GM12878 (cell line): ENCODE measurements around the gene MAGI2. TPM values are rescaled to one million over a fixed set of nuclear protein-coding genes. Genes with fewer than 3 reads are reported as not detected.

ENCODE experiments used
- ATAC-seq: fragments of 200-7000 bp; cut with Tn5 transposase; 3 replicates; pipeline ENCODE4 v1.9.1; 2020; ENCODE audit warnings: mild to moderate bottlenecking, moderate library complexity
- BruUV-seq: library from RNA; stranded (reverse); fragments of 400-500 nt; replicated peaks from 2 replicates; lab custom pipeline; 2021; lab: Mats Ljungman, UMichigan
- CTCF ChIA-PET: fragments of 300-600 bp; sonication (Branson Sonifier 250); formaldehyde crosslinking; extraction: SDS; loops from one replicate; lab custom pipeline; 2021; ENCODE audit warnings: inconsistent platforms; lab: Yijun Ruan, JAX
- POLR2A ChIA-PET: fragments of 350-600 bp; formaldehyde crosslinking; extraction: SDS; loops from one replicate; lab custom pipeline; 2021; ENCODE audit warnings: inconsistent platforms; lab: Charles Lee
- RAD21 ChIA-PET: fragments of 300-600 bp; sonication (Branson Sonifier 250); formaldehyde crosslinking; loops from one replicate; lab custom pipeline; 2023; ENCODE audit warnings: antibody characterized with exemption; ENCODE audit not compliant: unreplicated experiment; lab: Charles Lee
- SMC1A ChIA-PET: fragments of 300-600 bp; sonication (Branson Sonifier 250); formaldehyde crosslinking; loops from one replicate; lab custom pipeline; 2023; ENCODE audit not compliant: unreplicated experiment, uncharacterized antibody; lab: Charles Lee
- DNase-seq: peaks from one replicate; pipeline ENCODE4 v3.0.0-alpha.2; 2011; ENCODE audit warnings: low read depth, low spot score
- FAIRE-seq: peaks from 3 replicates; lab custom pipeline; 2011; peaks lifted over from hg19 to GRCh38; lab: Jason Lieb, UNC
- H2AFZ ChIP-seq: 2 replicates; pipeline ENCODE4 v1.6.0; 2011; ENCODE audit warnings: low read depth, low read length, control low read depth; ENCODE audit not compliant: control insufficient read depth
- H3K27ac ChIP-seq: 2 replicates; pipeline ENCODE4 v1.5.1; 2011; ENCODE audit warnings: control low read depth; ENCODE audit not compliant: control insufficient read depth, insufficient read depth
- H3K27me3 ChIP-seq, 2 experiments: replicated peaks in 1 of 2; 2 replicates each; pipeline versions ENCODE4 v1.6.0 to v1.6.1; 2011; ENCODE audit warnings: low read length in 1 of 2; ENCODE audit not compliant: control insufficient read depth in 2 of 2, insufficient read depth in 2 of 2
- H3K36me3 ChIP-seq, 2 experiments: 2 replicates each; pipeline ENCODE4 v1.5.1; 2011; ENCODE audit warnings: low read length in 1 of 2; ENCODE audit not compliant: control insufficient read depth in 2 of 2, insufficient read depth in 2 of 2
- H3K4me1 ChIP-seq: 2 replicates; pipeline ENCODE4 v1.6.1; 2011; ENCODE audit warnings: mild to moderate bottlenecking, low read length, moderate library complexity, mixed read lengths; ENCODE audit not compliant: control insufficient read depth, insufficient read depth
- H3K4me2 ChIP-seq: 2 replicates; pipeline ENCODE4 v1.6.0; 2011; ENCODE audit warnings: control low read depth; ENCODE audit not compliant: control insufficient read depth, insufficient read depth
- H3K4me3 ChIP-seq: fragments of 200-600 bp; sonication (generic); 2 replicates; pipeline ENCODE4 v1.5.1; 2016
- H3K79me2 ChIP-seq: 2 replicates; pipeline ENCODE4 v1.6.0; 2011; ENCODE audit warnings: low read length; ENCODE audit not compliant: control insufficient read depth, insufficient read depth
- H3K9ac ChIP-seq: 2 replicates; pipeline ENCODE4 v1.8.0; 2011; ENCODE audit warnings: low read length, control low read depth, mixed read lengths; ENCODE audit not compliant: control insufficient read depth, insufficient read depth
- H3K9me3 ChIP-seq: replicated peaks from 3 replicates; pipeline ENCODE4 v1.5.1; 2011; ENCODE audit warnings: mild to moderate bottlenecking, low read length; ENCODE audit not compliant: control insufficient read depth, insufficient read depth
- H4K20me1 ChIP-seq: 2 replicates; pipeline ENCODE4 v1.6.0; 2011; ENCODE audit not compliant: control insufficient read depth, insufficient read depth
- CHD4 ChIP-seq: fragments of 200-600 bp; sonication (generic); IDR thresholded peaks from 2 replicates; pipeline ENCODE4 v1.6.1; 2016; ENCODE audit warnings: mild to moderate bottlenecking
- CREB1 ChIP-seq: IDR thresholded peaks from 2 replicates; pipeline ENCODE4 v1.6.1; 2012; ENCODE audit warnings: low read depth, mild to moderate bottlenecking, inconsistent platforms
- ESRRA ChIP-seq: IDR thresholded peaks from 2 replicates; pipeline ENCODE4 v1.6.1; 2012; ENCODE audit warnings: mild to moderate bottlenecking, low read length, improper control_type of control experiment
- FOXK2 ChIP-seq: fragments of 450-650 bp; IDR thresholded peaks from 2 replicates; pipeline ENCODE4 v1.6.1; 2017; ENCODE audit warnings: mild to moderate bottlenecking, moderate library complexity
- GABPA ChIP-seq: IDR thresholded peaks from 2 replicates; pipeline ENCODE4 v1.6.1; 2014; ENCODE audit warnings: antibody characterized with exemption, low read depth, mild to moderate bottlenecking, inconsistent platforms
- HCFC1 ChIP-seq: fragments of 150-350 bp; IDR thresholded peaks from 2 replicates; pipeline ENCODE4 v1.6.1; 2014; ENCODE audit warnings: low read length
- HDAC2 ChIP-seq: fragments of 200-600 bp; sonication (generic); IDR thresholded peaks from 2 replicates; pipeline ENCODE4 v1.6.1; 2017
- MEF2B ChIP-seq: fragments of 450-650 bp; IDR thresholded peaks from 2 replicates; pipeline ENCODE4 v1.6.1; 2018; ENCODE audit warnings: mild to moderate bottlenecking, moderate library complexity; ENCODE audit not compliant: partially characterized antibody, poor library complexity, severe bottlenecking
- NFIC ChIP-seq: IDR thresholded peaks from 2 replicates; pipeline ENCODE4 v1.6.1; 2012; ENCODE audit warnings: low read depth, mild to moderate bottlenecking, inconsistent platforms, low read length, moderate library complexity
- NR2C1 ChIP-seq: fragments of 450-650 bp; IDR thresholded peaks from 2 replicates; pipeline ENCODE4 v1.6.1; 2017; ENCODE audit warnings: antibody characterized with exemption, mild to moderate bottlenecking, moderate library complexity
- RAD21 ChIP-seq: IDR thresholded peaks from 2 replicates; pipeline ENCODE4 v1.6.1; 2011; ENCODE audit warnings: mild to moderate bottlenecking, low read depth, low read length, moderate library complexity; ENCODE audit not compliant: insufficient read depth
- SP1 ChIP-seq: IDR thresholded peaks from one replicate; pipeline ENCODE4 v1.6.1; 2011; ENCODE audit warnings: low read depth, low read length
- TCF12 ChIP-seq: IDR thresholded peaks from 2 replicates; pipeline ENCODE4 v1.6.1; 2011; ENCODE audit warnings: low read depth, mild to moderate bottlenecking, low read length
- WGBS: methylation state at CpG from one replicate; pipeline ENCODE4 v1.1.6; 2016; ENCODE audit warnings: low lambda C conversion rate; ENCODE audit not compliant: insufficient replicate concordance, insufficient coverage; ENCODE audit errors: missing lambda C conversion rate; 5-methylcytosine and 5-hydroxymethylcytosine counted together
- in situ Hi-C: fragments of 300-500 bp; cut with MboI; formaldehyde crosslinking; loops from 9 replicates; pipeline ENCODE4 v1.14.3; 2018; ENCODE audit warnings: mixed read lengths
- intact Hi-C: fragments of 100-400 bp; cut with micrococcal nuclease; formaldehyde crosslinking; loops from one replicate; pipeline ENCODE4 v1.14.2; 2022; ENCODE audit not compliant: unreplicated experiment
- polyA plus RNA-seq, 11 experiments: library from polyadenylated mRNA; depleted of rRNA in 4 of 11; unstranded in 6 of 11; stranded (reverse) in 5 of 11; fragments of >200 nt; fragmentation: Nextera tagmentation in 4 of 11; fragmentation: Illumina TruSeq in 1 of 11; extraction: Ambion mirVana in 4 of 11; extraction: Trizol in 1 of 11; gene quantifications; 1 replicate in 1 of 11; 2 replicates in 10 of 11; pipeline versions ENCODE4 v1.2.1 to v1.2.3, GENCODE V29; 2011 to 2016; ENCODE audit warnings: inconsistent platforms in 2 of 11, missing spikeins in 2 of 11, low read depth in 1 of 11
- total RNA-seq, 4 experiments: library from RNA; depleted of rRNA in 3 of 4; stranded (reverse); fragments of >200 nt in 3 of 4; fragmentation: Illumina TruSeq in 1 of 4; extraction: Trizol in 1 of 4; gene quantifications; 2 replicates each; pipeline versions ENCODE4 v1.2.1 to v1.2.3, GENCODE V29; 2013 to 2021
- TF ChIP-seq, protein P1 (sequence below): IDR thresholded peaks from 2 replicates; pipeline ENCODE4 v1.6.1; 2012; ENCODE audit warnings: low read depth, low read length, improper control_type of control experiment
- TF ChIP-seq, protein P2 (sequence below): fragments of 450-650 bp; formaldehyde crosslinking; IDR thresholded peaks from 2 replicates; pipeline ENCODE4 v1.4.0; 2020; ENCODE audit warnings: mild to moderate bottlenecking, moderate library complexity

The MAGI2 gene
- total and polyA plus RNA-seq, 10 of the 15 experiments (the other 5 are each of a cell fraction or from before 2014, with no cell fraction given) = 0.01 to 0.31 (median 0.05) TPM; not detected in 2

GRCh38 chr7:79434867-79435266 is 18.6 kb downstream of the MAGI2 start:
- 0% methylated on average over 1 of the region's 1 CpG for WGBS
- no peaks in the 10 kb centered on the region for H4K20me1 ChIP-seq
- no peak for TF ChIP-seq NR2C1
- TF ChIP-seq, protein P1, sequence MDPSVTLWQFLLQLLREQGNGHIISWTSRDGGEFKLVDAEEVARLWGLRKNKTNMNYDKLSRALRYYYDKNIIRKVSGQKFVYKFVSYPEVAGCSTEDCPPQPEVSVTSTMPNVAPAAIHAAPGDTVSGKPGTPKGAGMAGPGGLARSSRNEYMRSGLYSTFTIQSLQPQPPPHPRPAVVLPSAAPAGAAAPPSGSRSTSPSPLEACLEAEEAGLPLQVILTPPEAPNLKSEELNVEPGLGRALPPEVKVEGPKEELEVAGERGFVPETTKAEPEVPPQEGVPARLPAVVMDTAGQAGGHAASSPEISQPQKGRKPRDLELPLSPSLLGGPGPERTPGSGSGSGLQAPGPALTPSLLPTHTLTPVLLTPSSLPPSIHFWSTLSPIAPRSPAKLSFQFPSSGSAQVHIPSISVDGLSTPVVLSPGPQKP = no peak
- TF ChIP-seq, all 136 proteins: peak for 0
- no peak for FAIRE-seq
- Histone ChIP-seq H3K36me3 (no peaks in the 10 kb centered on the region), H3K27ac (no peak overlapping the region), H3K79me2 (no peaks in the 10 kb centered on the region), H3K27me3 (no peaks in the 10 kb centered on the region), H3K9me3 (no peaks in the 10 kb centered on the region), H2AFZ (no peak overlapping the region), H3K4me3 (no peak overlapping the region), H3K9ac (no peak overlapping the region), H3K4me2 (no peak overlapping the region), H3K4me1 (no peaks in the 10 kb centered on the region)
- DNase-seq = no peak
- no peak for ATAC-seq
- intact Hi-C loops (no loop called here), in situ Hi-C loops (no loop called here)
- SMC1A ChIA-PET = no interaction called here
- RAD21 ChIA-PET = no interaction called here
- CTCF ChIA-PET = no interaction called here
- no TSS peak for BruUV-seq
- POLR2A ChIA-PET = no interaction called here

DNA sequence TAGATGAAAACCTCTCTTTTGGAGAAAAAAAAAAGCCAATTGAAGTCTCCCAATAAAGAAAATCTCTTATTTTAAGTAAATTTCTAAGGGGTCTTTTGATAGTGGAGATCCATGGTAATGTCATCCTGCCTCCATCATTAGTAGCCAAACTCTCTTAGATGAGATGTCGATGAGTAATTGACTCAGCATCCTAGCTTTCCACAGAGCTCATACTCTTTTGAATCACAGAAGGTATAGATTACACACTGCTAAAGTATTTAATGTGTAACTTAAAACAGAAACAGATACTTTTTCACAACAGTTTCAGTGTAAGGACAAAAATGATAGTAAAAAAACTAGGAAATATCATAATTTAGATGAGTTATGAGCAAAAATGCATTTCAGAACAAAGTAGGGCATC is 19.4 kb downstream of the MAGI2 start:
- BruUV-seq = no TSS peak
- FAIRE-seq (no peak), DNase-seq (no peak), ATAC-seq (no peak)
- RAD21 ChIA-PET = no interaction called here
- H3K27ac ChIP-seq = no peak overlapping the region
- TF ChIP-seq HCFC1 (no peak), GABPA (no peak), SP1 (no peak), CHD4 (no peak), HDAC2 (no peak), ESRRA (no peak), MEF2B (no peak), CREB1 (no peak), TCF12 (no peak), FOXK2 (no peak), RAD21 (no peak), NFIC (no peak)
- TF ChIP-seq, protein P2, sequence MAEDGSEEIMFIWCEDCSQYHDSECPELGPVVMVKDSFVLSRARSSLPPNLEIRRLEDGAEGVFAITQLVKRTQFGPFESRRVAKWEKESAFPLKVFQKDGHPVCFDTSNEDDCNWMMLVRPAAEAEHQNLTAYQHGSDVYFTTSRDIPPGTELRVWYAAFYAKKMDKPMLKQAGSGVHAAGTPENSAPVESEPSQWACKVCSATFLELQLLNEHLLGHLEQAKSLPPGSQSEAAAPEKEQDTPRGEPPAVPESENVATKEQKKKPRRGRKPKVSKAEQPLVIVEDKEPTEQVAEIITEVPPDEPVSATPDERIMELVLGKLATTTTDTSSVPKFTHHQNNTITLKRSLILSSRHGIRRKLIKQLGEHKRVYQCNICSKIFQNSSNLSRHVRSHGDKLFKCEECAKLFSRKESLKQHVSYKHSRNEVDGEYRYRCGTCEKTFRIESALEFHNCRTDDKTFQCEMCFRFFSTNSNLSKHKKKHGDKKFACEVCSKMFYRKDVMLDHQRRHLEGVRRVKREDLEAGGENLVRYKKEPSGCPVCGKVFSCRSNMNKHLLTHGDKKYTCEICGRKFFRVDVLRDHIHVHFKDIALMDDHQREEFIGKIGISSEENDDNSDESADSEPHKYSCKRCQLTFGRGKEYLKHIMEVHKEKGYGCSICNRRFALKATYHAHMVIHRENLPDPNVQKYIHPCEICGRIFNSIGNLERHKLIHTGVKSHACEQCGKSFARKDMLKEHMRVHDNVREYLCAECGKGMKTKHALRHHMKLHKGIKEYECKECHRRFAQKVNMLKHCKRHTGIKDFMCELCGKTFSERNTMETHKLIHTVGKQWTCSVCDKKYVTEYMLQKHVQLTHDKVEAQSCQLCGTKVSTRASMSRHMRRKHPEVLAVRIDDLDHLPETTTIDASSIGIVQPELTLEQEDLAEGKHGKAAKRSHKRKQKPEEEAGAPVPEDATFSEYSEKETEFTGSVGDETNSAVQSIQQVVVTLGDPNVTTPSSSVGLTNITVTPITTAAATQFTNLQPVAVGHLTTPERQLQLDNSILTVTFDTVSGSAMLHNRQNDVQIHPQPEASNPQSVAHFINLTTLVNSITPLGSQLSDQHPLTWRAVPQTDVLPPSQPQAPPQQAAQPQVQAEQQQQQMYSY = no peak
- no peak overlapping the region for H3K4me2 ChIP-seq
- no peaks in the 10 kb centered on the region for H3K27me3 ChIP-seq
- CTCF ChIA-PET = no interaction called here
- POLR2A ChIA-PET = no interaction called here
- SMC1A ChIA-PET = no interaction called here
- H2AFZ ChIP-seq = no peak overlapping the region
- no peak overlapping the region for H3K9ac ChIP-seq
- H3K9me3 ChIP-seq = no peaks in the 10 kb centered on the region
- H3K79me2 ChIP-seq = no peaks in the 10 kb centered on the region
- no peaks in the 10 kb centered on the region for H4K20me1 ChIP-seq
- no peaks in the 10 kb centered on the region for H3K36me3 ChIP-seq
- no peak overlapping the region for H3K4me3 ChIP-seq
- intact Hi-C loops = no loop called here
- in situ Hi-C loops = no loop called here
- H3K4me1 ChIP-seq = no peaks in the 10 kb centered on the region
- WGBS = 0% methylated on average over 1 of the region's 1 CpG
